Measurements from ENCODE around the gene MYCN.

The MYCN gene

GRCh38 chr2:15971831-15972522, 31.6 kb downstream of the MYCN start:
- peaks cover 3% of the 10 kb centered on the region for H3K4me1 ChIP-seq (ENCODE audit: insufficient read depth, insufficient read length)
- DNase-seq (ENCODE audit: low read depth, low spot score): no peak
- H3K9me3 ChIP-seq (ENCODE audit: insufficient read depth, low read length): peaks cover 10% of the 10 kb centered on the region; the same call in 1 of the 2 replicates
- H3K4me3 ChIP-seq (ENCODE audit: insufficient read length, low read depth): no peak overlapping the region
- no peaks in the 10 kb centered on the region for H3K36me3 ChIP-seq (ENCODE audit: insufficient read depth, insufficient read length, low read length)
- H3K9ac ChIP-seq (ENCODE audit: insufficient read length, low read depth): peak overlapping the region; percentile 56
- TF ChIP-seq ZNF274 (IDR thresholded peaks at IDR 0.05; ENCODE audit: low read depth, low read length): no peak
- H3K27me3 ChIP-seq (ENCODE audit: insufficient read depth, insufficient read length): no peaks in the 10 kb centered on the region

- TF ChIP-seq SUZ12 (IDR thresholded peaks at IDR 0.05; ENCODE audit: extremely low read depth, insufficient read depth, insufficient read length) (no peak), YY1 (IDR thresholded peaks at IDR 0.05; ENCODE audit: insufficient read depth, insufficient read length) (no peak), ZNF274 (IDR thresholded peaks at IDR 0.05; ENCODE audit: low read depth, low read length) (no peak)
- no peak for DNase-seq (ENCODE audit: low read depth, low spot score)
- no peak overlapping the region for H3K4me3 ChIP-seq (ENCODE audit: insufficient read length, low read depth)
- peaks cover 10% of the 10 kb centered on the region; the same call in 1 of the 2 replicates for H3K9me3 ChIP-seq (ENCODE audit: insufficient read depth, low read length)
- H3K27me3 ChIP-seq (ENCODE audit: insufficient read depth, insufficient read length): no peaks in the 10 kb centered on the region
- H3K9ac ChIP-seq (ENCODE audit: insufficient read length, low read depth): no peak overlapping the region
- H3K36me3 ChIP-seq (ENCODE audit: insufficient read depth, insufficient read length, low read length): no peaks in the 10 kb centered on the region
- peaks cover 3% of the 10 kb centered on the region for H3K4me1 ChIP-seq (ENCODE audit: insufficient read depth, insufficient read length)
Observed at GRCh38 chr2:15973481-15974401, 33.4 kb downstream of the MYCN start.

DNA sequence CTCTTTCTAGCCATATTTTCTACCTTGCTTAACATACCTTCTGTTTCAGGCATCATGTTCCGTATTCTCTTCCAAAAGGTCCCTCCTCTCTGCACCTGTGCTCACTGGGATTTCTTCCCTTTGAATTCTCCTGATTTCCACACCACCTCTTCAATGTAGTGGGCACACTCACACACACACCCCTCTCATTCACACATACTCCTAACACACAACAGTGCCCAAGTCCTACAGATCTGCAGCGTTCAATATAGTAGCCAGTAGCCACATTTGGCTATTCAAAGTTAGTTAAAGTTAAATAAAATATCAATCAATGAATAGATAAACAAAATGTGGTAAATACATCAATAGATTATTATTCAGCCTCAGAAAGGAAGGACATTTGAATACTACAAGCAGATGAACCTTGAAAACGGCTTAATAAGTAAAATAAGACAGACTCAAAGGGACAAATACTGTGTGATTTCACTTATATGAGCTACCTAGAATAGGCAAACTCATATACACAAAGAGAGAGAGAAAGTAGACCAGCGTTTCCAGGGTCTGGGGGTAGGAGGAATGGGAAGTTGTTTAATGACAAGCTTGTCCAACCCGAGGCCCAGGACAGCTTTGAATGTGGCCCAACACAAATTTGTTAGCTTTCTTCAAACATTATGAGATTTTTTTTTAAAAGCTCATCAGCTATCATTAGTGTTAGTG, 34.4 kb downstream of the MYCN start:
- DNase-seq (ENCODE audit: low read depth, low spot score): no peak
- no peaks in the 10 kb centered on the region for H3K27me3 ChIP-seq (ENCODE audit: insufficient read depth, insufficient read length)
- TF ChIP-seq SUZ12 (IDR thresholded peaks at IDR 0.05; ENCODE audit: extremely low read depth, insufficient read depth, insufficient read length): no peak
- TF ChIP-seq ZNF274 (IDR thresholded peaks at IDR 0.05; ENCODE audit: low read depth, low read length): no peak
- TF ChIP-seq YY1 (IDR thresholded peaks at IDR 0.05; ENCODE audit: insufficient read depth, insufficient read length): no peak
- no peak overlapping the region for H3K4me3 ChIP-seq (ENCODE audit: insufficient read length, low read depth)
- H3K4me1 ChIP-seq (ENCODE audit: insufficient read depth, insufficient read length): peaks cover 3% of the 10 kb centered on the region
- peaks cover 10% of the 10 kb centered on the region; the same call in 1 of the 2 replicates for H3K9me3 ChIP-seq (ENCODE audit: insufficient read depth, low read length)
- no peak overlapping the region for H3K9ac ChIP-seq (ENCODE audit: insufficient read length, low read depth)
- no peaks in the 10 kb centered on the region for H3K36me3 ChIP-seq (ENCODE audit: insufficient read depth, insufficient read length, low read length)

DNA sequence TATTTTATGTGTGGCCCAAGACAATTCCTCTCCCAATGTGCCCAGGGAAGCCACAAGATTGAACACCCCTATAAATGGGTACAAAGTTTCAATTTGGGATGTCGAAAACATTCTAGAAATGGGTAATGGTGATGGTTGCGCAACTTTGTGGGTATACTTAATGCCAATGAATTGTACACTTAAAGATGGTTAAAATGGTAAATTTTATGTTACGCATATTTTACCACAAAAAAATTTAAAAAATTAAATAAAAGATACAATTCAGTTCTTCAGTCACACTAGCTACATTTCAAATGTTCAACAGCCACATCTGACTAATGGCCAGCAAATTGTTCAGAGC, 34.9 kb downstream of the MYCN start:
- no peaks in the 10 kb centered on the region for H3K36me3 ChIP-seq (ENCODE audit: insufficient read depth, insufficient read length, low read length)
- no peak for DNase-seq (ENCODE audit: low read depth, low spot score)
- no peak overlapping the region for H3K9ac ChIP-seq (ENCODE audit: insufficient read length, low read depth)
- H3K4me3 ChIP-seq (ENCODE audit: insufficient read length, low read depth): no peak overlapping the region
- TF ChIP-seq SUZ12 (IDR thresholded peaks at IDR 0.05; ENCODE audit: extremely low read depth, insufficient read depth, insufficient read length) (no peak), ZNF274 (IDR thresholded peaks at IDR 0.05; ENCODE audit: low read depth, low read length) (no peak), YY1 (IDR thresholded peaks at IDR 0.05; ENCODE audit: insufficient read depth, insufficient read length) (no peak)
- H3K9me3 ChIP-seq (ENCODE audit: insufficient read depth, low read length): peaks cover 10% of the 10 kb centered on the region; the same call in 1 of the 2 replicates
- peaks cover 3% of the 10 kb centered on the region for H3K4me1 ChIP-seq (ENCODE audit: insufficient read depth, insufficient read length)
- H3K27me3 ChIP-seq (ENCODE audit: insufficient read depth, insufficient read length): no peaks in the 10 kb centered on the region

GRCh38 chr2:15975676-15976075, 35.3 kb downstream of the MYCN start:
- no peak for TF ChIP-seq YY1 (IDR thresholded peaks at IDR 0.05; ENCODE audit: insufficient read depth, insufficient read length)
- TF ChIP-seq ZNF274 (IDR thresholded peaks at IDR 0.05; ENCODE audit: low read depth, low read length): no peak
- no peak for TF ChIP-seq SUZ12 (IDR thresholded peaks at IDR 0.05; ENCODE audit: extremely low read depth, insufficient read depth, insufficient read length)
- no peaks in the 10 kb centered on the region for H3K36me3 ChIP-seq (ENCODE audit: insufficient read depth, insufficient read length, low read length)
- no peaks in the 10 kb centered on the region for H3K27me3 ChIP-seq (ENCODE audit: insufficient read depth, insufficient read length)
- no peak for DNase-seq (ENCODE audit: low read depth, low spot score)
- H3K9me3 ChIP-seq (ENCODE audit: insufficient read depth, low read length): peaks cover 10% of the 10 kb centered on the region; the same call in 1 of the 2 replicates
- no peak overlapping the region for H3K4me3 ChIP-seq (ENCODE audit: insufficient read length, low read depth)
- no peak overlapping the region for H3K9ac ChIP-seq (ENCODE audit: insufficient read length, low read depth)
- H3K4me1 ChIP-seq (ENCODE audit: insufficient read depth, insufficient read length): peaks cover 3% of the 10 kb centered on the region

DNA sequence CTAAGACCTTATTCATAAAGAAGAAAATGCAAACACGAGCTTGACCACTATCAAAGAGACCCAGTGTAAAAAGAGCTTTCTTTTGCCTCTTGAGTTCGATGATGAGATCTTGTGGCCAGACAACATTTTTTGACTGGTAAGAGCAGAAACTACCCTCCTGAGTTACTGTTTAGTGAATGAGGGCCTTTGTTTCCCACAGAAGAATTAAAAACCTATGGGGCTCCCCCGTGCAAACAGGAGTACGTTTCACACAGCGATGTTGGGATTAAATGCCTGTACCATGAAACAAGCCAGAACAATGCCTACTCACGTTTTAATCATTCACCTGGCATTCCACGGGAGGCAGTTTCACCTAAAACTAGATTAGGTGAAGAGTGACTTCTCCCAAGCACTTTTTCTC, 36.0 kb downstream of the MYCN start:
- Histone ChIP-seq H3K9ac (ENCODE audit: insufficient read length, low read depth) (no peak overlapping the region), H3K4me3 (ENCODE audit: insufficient read length, low read depth) (no peak overlapping the region), H3K36me3 (ENCODE audit: insufficient read depth, insufficient read length, low read length) (no peaks in the 10 kb centered on the region), H3K4me1 (ENCODE audit: insufficient read depth, insufficient read length) (peaks cover 3% of the 10 kb centered on the region), H3K27me3 (ENCODE audit: insufficient read depth, insufficient read length) (no peaks in the 10 kb centered on the region), H3K9me3 (ENCODE audit: insufficient read depth, low read length) (peaks cover 10% of the 10 kb centered on the region; the same call in 1 of the 2 replicates)
- no peak for TF ChIP-seq YY1 (IDR thresholded peaks at IDR 0.05; ENCODE audit: insufficient read depth, insufficient read length)
- DNase-seq (ENCODE audit: low read depth, low spot score): no peak

Measured in NT2/D1 (cell line).